IMR-90 (cell line): ENCODE measurements around the gene CREBL2. TPM values are rescaled to one million over a fixed set of nuclear protein-coding genes. Genes with fewer than 3 reads are reported as not detected.

Experiments
- ATAC-seq: fragments of 200-7000 bp; cut with Tn5 transposase; 2 replicates; pipeline ENCODE4 v1.9.1; 2020; ENCODE audit warnings: low read depth, mild to moderate bottlenecking, moderate library complexity
- BruUV-seq: library from RNA; stranded (reverse); fragments of 400-500 nt; replicated peaks from 2 replicates; lab custom pipeline; 2021; lab: Mats Ljungman, UMichigan
- CTCF ChIA-PET: fragments of 300-600 bp; formaldehyde crosslinking; extraction: SDS; loops from one replicate; lab custom pipeline; 2021; ENCODE audit warnings: antibody characterized with exemption; lab: Yijun Ruan, JAX
- POLR2A ChIA-PET: fragments of 300-600 bp; sonication (Branson Sonifier 250); formaldehyde crosslinking; loops from one replicate; lab custom pipeline; 2022; ENCODE audit warnings: antibody characterized with exemption; ENCODE audit not compliant: unreplicated experiment; lab: Charles Lee
- DNase-seq: peaks from one replicate; pipeline ENCODE4 v3.0.0; 2013
- H2AFZ ChIP-seq: replicated peaks from 2 replicates; pipeline ENCODE3; 2013; ENCODE audit warnings: low read length, mild to moderate bottlenecking; ENCODE audit not compliant: poor library complexity
- H2AK5ac ChIP-seq: 2 replicates; pipeline ENCODE4 v1.6.1; 2013; ENCODE audit warnings: low read depth, low read length, inconsistent platforms
- H2AK9ac ChIP-seq: replicated peaks from 2 replicates; pipeline ENCODE3; 2013; ENCODE audit warnings: mild to moderate bottlenecking, low read depth, low read length, moderate library complexity; ENCODE audit not compliant: poor library complexity
- H2BK120ac ChIP-seq: 2 replicates; pipeline ENCODE4 v1.6.1; 2013; ENCODE audit warnings: low read depth, low read length, inconsistent platforms
- H2BK15ac ChIP-seq: 3 replicates; pipeline ENCODE4 v1.6.1; 2013; ENCODE audit warnings: low read depth, low read length, inconsistent platforms
- H2BK20ac ChIP-seq: 2 replicates; pipeline ENCODE4 v1.6.1; 2013; ENCODE audit warnings: low read depth, mild to moderate bottlenecking, inconsistent platforms, low read length, moderate library complexity
- H2BK5ac ChIP-seq: 2 replicates; pipeline ENCODE4 v1.6.1; 2013; ENCODE audit warnings: mild to moderate bottlenecking, low read depth, low read length, inconsistent platforms; ENCODE audit not compliant: poor library complexity, severe bottlenecking
- H3K14ac ChIP-seq: replicated peaks from 2 replicates; pipeline ENCODE4 v1.6.1; 2013; ENCODE audit warnings: low read depth, low read length, inconsistent platforms
- H3K18ac ChIP-seq: 2 replicates; pipeline ENCODE4 v1.6.1; 2013; ENCODE audit warnings: low read depth, low read length, control low read depth
- H3K23ac ChIP-seq: 2 replicates; pipeline ENCODE4 v1.6.1; 2013; ENCODE audit warnings: low read depth, low read length, inconsistent platforms
- H3K27ac ChIP-seq: 2 replicates; pipeline ENCODE4 v1.5.1; 2013; ENCODE audit warnings: mild to moderate bottlenecking, control low read depth, low read length; ENCODE audit not compliant: insufficient read depth
- H3K27me3 ChIP-seq: 2 replicates; pipeline ENCODE4 v1.6.1; 2013; ENCODE audit warnings: low read length; ENCODE audit not compliant: control insufficient read depth, insufficient read depth
- H3K36me3 ChIP-seq: 2 replicates; pipeline ENCODE4 v1.6.1; 2013; ENCODE audit warnings: low read length, mixed read lengths; ENCODE audit not compliant: control insufficient read depth, insufficient read depth
- H3K4ac ChIP-seq: 2 replicates; pipeline ENCODE4 v1.6.1; 2013; ENCODE audit warnings: low read depth, low read length, inconsistent platforms
- H3K4me1 ChIP-seq: 2 replicates; pipeline ENCODE4 v1.6.1; 2013; ENCODE audit warnings: low read length, mixed read lengths; ENCODE audit not compliant: control insufficient read depth, insufficient read depth
- H3K4me2 ChIP-seq: 2 replicates; pipeline ENCODE4 v1.6.1; 2013; ENCODE audit warnings: low read depth, mild to moderate bottlenecking, control low read depth, low read length, moderate library complexity
- H3K4me3 ChIP-seq: 2 replicates; pipeline ENCODE4 v1.5.1; 2013; ENCODE audit warnings: low read depth, mild to moderate bottlenecking, control low read depth, low read length, moderate library complexity; ENCODE audit not compliant: insufficient read depth
- H3K56ac ChIP-seq: 2 replicates; pipeline ENCODE4 v1.6.1; 2013; ENCODE audit warnings: low read length, inconsistent platforms; ENCODE audit not compliant: insufficient read depth; ENCODE audit errors: extremely low read depth
- H3K79me1 ChIP-seq, 2 experiments: 2 replicates each; pipeline ENCODE4 v1.6.1; 2013; ENCODE audit warnings: low read length in 2 of 2, inconsistent platforms in 1 of 2, low read depth in 1 of 2
- H3K9ac ChIP-seq: 2 replicates; pipeline ENCODE4 v1.6.1; 2013; ENCODE audit warnings: low read depth, low read length, control low read depth
- H3K9me1 ChIP-seq: 2 replicates; pipeline ENCODE4 v1.6.1; 2013; ENCODE audit warnings: low read length, inconsistent platforms; ENCODE audit not compliant: insufficient read depth
- H3K9me3 ChIP-seq: 2 replicates; pipeline ENCODE4 v1.6.1; 2013; ENCODE audit warnings: low read length; ENCODE audit not compliant: control insufficient read depth, insufficient read depth
- H4K20me1 ChIP-seq: 2 replicates; pipeline ENCODE4 v1.6.1; 2013; ENCODE audit warnings: low read length, inconsistent platforms; ENCODE audit not compliant: insufficient read depth
- H4K5ac ChIP-seq: 2 replicates; pipeline ENCODE4 v1.6.1; 2013; ENCODE audit warnings: mild to moderate bottlenecking, low read depth, low read length, control low read depth
- H4K8ac ChIP-seq, 2 experiments: 2 replicates each; pipeline ENCODE4 v1.6.1; 2013; ENCODE audit warnings: low read depth in 2 of 2, low read length in 2 of 2, control low read depth in 1 of 2, inconsistent platforms in 1 of 2
- H4K91ac ChIP-seq: 2 replicates; pipeline ENCODE4 v1.6.1; 2013; ENCODE audit warnings: low read depth, low read length, inconsistent platforms; ENCODE audit not compliant: insufficient read depth
- BHLHE40 ChIP-seq: fragments of 150-350 bp; IDR thresholded peaks from 2 replicates; pipeline ENCODE4 v1.6.1; 2016; ENCODE audit warnings: mild to moderate bottlenecking, low read depth, low read length
- CEBPB ChIP-seq: IDR thresholded peaks from 2 replicates; pipeline ENCODE4 v1.6.1; 2012; ENCODE audit warnings: low read depth, low read length, improper control_type of control experiment
- CTCF ChIP-seq: conservative IDR thresholded peaks from 2 replicates; pipeline ENCODE4 v1.5.1; 2012; ENCODE audit warnings: mild to moderate bottlenecking, low read depth, low read length, improper control_type of control experiment
- FOS ChIP-seq: fragments of 150-350 bp; IDR thresholded peaks from 2 replicates; pipeline ENCODE4 v1.6.1; 2016; ENCODE audit warnings: low read depth, low read length
- MAFK ChIP-seq: IDR thresholded peaks from 2 replicates; pipeline ENCODE4 v1.6.1; 2012; ENCODE audit warnings: low read depth, low read length, improper control_type of control experiment
- MAZ ChIP-seq: IDR thresholded peaks from 2 replicates; pipeline ENCODE4 v1.6.1; 2012; ENCODE audit warnings: low read depth, mild to moderate bottlenecking, low read length, improper control_type of control experiment, moderate library complexity, borderline replicate concordance
- MXI1 ChIP-seq: IDR thresholded peaks from 2 replicates; pipeline ENCODE4 v1.6.1; 2012; ENCODE audit warnings: low read depth, mild to moderate bottlenecking, low read length, moderate library complexity, borderline replicate concordance
- NFE2L2 ChIP-seq: fragments of 150-350 bp; IDR thresholded peaks from 2 replicates; pipeline ENCODE4 v1.6.1; 2016; ENCODE audit warnings: low read depth, mild to moderate bottlenecking, low read length
- RAD21 ChIP-seq: IDR thresholded peaks from 2 replicates; pipeline ENCODE4 v1.6.1; 2012; ENCODE audit warnings: low read length, improper control_type of control experiment
- RCOR1 ChIP-seq: IDR thresholded peaks from 2 replicates; pipeline ENCODE4 v1.6.1; 2012; ENCODE audit warnings: mild to moderate bottlenecking, low read length, improper control_type of control experiment; ENCODE audit not compliant: insufficient replicate concordance
- RFX5 ChIP-seq: IDR thresholded peaks from 2 replicates; pipeline ENCODE4 v1.8.0; 2012; ENCODE audit warnings: low read depth, mild to moderate bottlenecking, low read length, moderate library complexity
- SMC3 ChIP-seq: fragments of 150-350 bp; IDR thresholded peaks from 2 replicates; pipeline ENCODE4 v1.6.1; 2016; ENCODE audit warnings: low read depth, mild to moderate bottlenecking, antibody characterized with exemption, low read length, moderate library complexity
- USF2 ChIP-seq: fragments of 150-350 bp; IDR thresholded peaks from 2 replicates; pipeline ENCODE4 v1.6.1; 2017; ENCODE audit warnings: mild to moderate bottlenecking, antibody characterized with exemption, low read length, low read depth
- WGBS, 2 experiments: methylation state at CpG; one replicate each; pipeline versions ENCODE4 v1.1.5 to v1.1.7; 2013; ENCODE audit warnings: missing lambda C conversion rate in 2 of 2; ENCODE audit not compliant: insufficient read length in 1 of 2; ENCODE audit errors: extremely low coverage in 2 of 2; 5-methylcytosine and 5-hydroxymethylcytosine counted together
- dilution Hi-C: fragments of 300-500 bp; cut with HindIII; formaldehyde crosslinking; loops from one replicate; pipeline ENCODE4 v1.14.3; 2018; ENCODE audit warnings: low sequenced_read_pairs; ENCODE audit not compliant: unreplicated experiment
- in situ Hi-C: fragments of 300-500 bp; cut with MboI; formaldehyde crosslinking; loops from 3 replicates; pipeline ENCODE4 v1.14.3; 2019; ENCODE audit warnings: low sequenced_read_pairs, inconsistent platforms, mixed read lengths
- intact Hi-C: fragments of 100-400 bp; cut with micrococcal nuclease; formaldehyde crosslinking; loops from 2 replicates; pipeline ENCODE4 v1.10.0; 2022
- polyA plus RNA-seq, 3 experiments: library from polyadenylated mRNA; depleted of rRNA; stranded (reverse); fragments of >200 nt; gene quantifications; 2 replicates each; pipeline ENCODE4 v1.2.3, GENCODE V29; 2012; ENCODE audit warnings: low replicate concordance in 1 of 3
- total RNA-seq: library from RNA; depleted of rRNA; stranded (reverse); fragments of >200 nt; gene quantifications from 2 replicates; pipeline ENCODE4 v1.2.3, GENCODE V29; 2012
- TF ChIP-seq, protein P1 (sequence below): fragments of 150-350 bp; IDR thresholded peaks from 2 replicates; pipeline ENCODE4 v1.6.1; 2016; ENCODE audit warnings: low read depth, mild to moderate bottlenecking, low read length, moderate library complexity, borderline replicate concordance

Gene CREBL2
- total and polyA plus RNA-seq, 2 of the 4 experiments (the other 2 are of a cell fraction) = 11.5 to 19.0 TPM

DNA sequence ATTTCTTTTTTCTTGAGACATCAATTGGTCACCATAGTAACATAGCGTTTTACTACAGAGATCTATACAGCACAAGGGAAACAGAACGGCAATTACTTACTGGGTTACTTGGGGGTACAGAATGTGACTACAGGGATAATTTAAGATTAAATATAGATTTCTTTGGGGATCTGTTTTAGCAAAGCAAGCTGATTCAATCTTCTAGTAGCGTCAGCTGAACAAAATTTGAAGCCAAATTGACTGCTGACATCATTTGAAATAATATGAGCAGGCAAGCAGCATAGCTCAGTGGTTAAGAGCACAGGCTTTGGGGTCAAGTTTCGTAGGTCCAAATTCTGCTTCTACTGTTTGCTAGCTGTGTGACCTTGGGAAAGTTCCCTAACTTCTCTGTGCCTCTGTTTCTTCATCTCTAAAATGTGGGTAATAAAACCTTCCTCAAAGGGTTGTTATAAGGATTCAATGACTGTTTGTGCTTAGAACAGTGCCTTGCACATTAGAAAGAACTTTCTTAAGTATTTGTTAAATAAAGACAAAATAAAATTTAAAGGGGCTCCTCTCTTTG lies 71.5 kb downstream of the CREBL2 start:
- H2AFZ ChIP-seq = no peak overlapping the region
- no TSS peak for BruUV-seq
- H3K9me1 ChIP-seq = no peaks in the 10 kb centered on the region
- no peak overlapping the region for H3K23ac ChIP-seq
- no peak overlapping the region for H4K91ac ChIP-seq
- H4K5ac ChIP-seq = no peak overlapping the region
- ChIA-PET POLR2A (no interaction called here), CTCF (no interaction called here)
- H4K20me1 ChIP-seq = no peaks in the 10 kb centered on the region
- no peak for DNase-seq
- H3K56ac ChIP-seq = no peak overlapping the region
- no peaks in the 10 kb centered on the region for H3K79me1 ChIP-seq
- no peak overlapping the region for H3K4me3 ChIP-seq
- H2BK120ac ChIP-seq = no peak overlapping the region
- dilution Hi-C loops (no loop called here), intact Hi-C loops (no loop called here), in situ Hi-C loops (no loop called here)
- no peak overlapping the region for H3K4me2 ChIP-seq
- H3K9ac ChIP-seq = no peak overlapping the region
- H3K4ac ChIP-seq = no peak overlapping the region
- H3K4me1 ChIP-seq = no peaks in the 10 kb centered on the region
- no peak overlapping the region for H3K18ac ChIP-seq
- TF ChIP-seq SMC3 (no peak), BHLHE40 (no peak), RFX5 (no peak), CEBPB (no peak), CTCF (no peak), RCOR1 (no peak), RAD21 (no peak), MAZ (no peak), NFE2L2 (no peak), MXI1 (no peak), MAFK (no peak), FOS (no peak), USF2 (no peak)
- TF ChIP-seq, protein P1, sequence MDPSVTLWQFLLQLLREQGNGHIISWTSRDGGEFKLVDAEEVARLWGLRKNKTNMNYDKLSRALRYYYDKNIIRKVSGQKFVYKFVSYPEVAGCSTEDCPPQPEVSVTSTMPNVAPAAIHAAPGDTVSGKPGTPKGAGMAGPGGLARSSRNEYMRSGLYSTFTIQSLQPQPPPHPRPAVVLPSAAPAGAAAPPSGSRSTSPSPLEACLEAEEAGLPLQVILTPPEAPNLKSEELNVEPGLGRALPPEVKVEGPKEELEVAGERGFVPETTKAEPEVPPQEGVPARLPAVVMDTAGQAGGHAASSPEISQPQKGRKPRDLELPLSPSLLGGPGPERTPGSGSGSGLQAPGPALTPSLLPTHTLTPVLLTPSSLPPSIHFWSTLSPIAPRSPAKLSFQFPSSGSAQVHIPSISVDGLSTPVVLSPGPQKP = no peak
- H2BK20ac ChIP-seq = no peak overlapping the region
- no peak overlapping the region for H2AK9ac ChIP-seq
- H3K27ac ChIP-seq = no peak overlapping the region
- no peak overlapping the region for H3K14ac ChIP-seq
- peaks cover 12% of the 10 kb centered on the region for H3K27me3 ChIP-seq
- H3K9me3 ChIP-seq = no peaks in the 10 kb centered on the region
- no peak overlapping the region for H2BK5ac ChIP-seq
- no peak overlapping the region for H2AK5ac ChIP-seq
- WGBS, 2 experiments = 83% methylated on average over 1 of the region's 4 CpGs; no CpG with 5 or more reads in 1 of the 2 experiments
- no peaks in the 10 kb centered on the region for H3K36me3 ChIP-seq
- H4K8ac ChIP-seq = no peak overlapping the region
- no peak for ATAC-seq
- H2BK15ac ChIP-seq = no peak overlapping the region
